GM12878 (cell line): Measurements from ENCODE around the gene CD164L2. TPM values are rescaled to one million over a fixed set of nuclear protein-coding genes. Genes with fewer than 3 reads are reported as not detected.

Experiments used
- ATAC-seq: fragments of 200-7000 bp; cut with Tn5 transposase; 3 replicates; pipeline ENCODE4 v1.9.1; 2020; ENCODE audit warnings: mild to moderate bottlenecking, moderate library complexity
- BruUV-seq: library from RNA; stranded (reverse); fragments of 400-500 nt; replicated peaks from 2 replicates; lab custom pipeline; 2021; lab: Mats Ljungman, UMichigan
- CTCF ChIA-PET: fragments of 300-600 bp; sonication (Branson Sonifier 250); formaldehyde crosslinking; extraction: SDS; loops from one replicate; lab custom pipeline; 2021; ENCODE audit warnings: inconsistent platforms; lab: Yijun Ruan, JAX
- POLR2A ChIA-PET: fragments of 350-600 bp; formaldehyde crosslinking; extraction: SDS; loops from one replicate; lab custom pipeline; 2021; ENCODE audit warnings: inconsistent platforms; lab: Charles Lee
- RAD21 ChIA-PET: fragments of 300-600 bp; sonication (Branson Sonifier 250); formaldehyde crosslinking; loops from one replicate; lab custom pipeline; 2023; ENCODE audit warnings: antibody characterized with exemption; ENCODE audit not compliant: unreplicated experiment; lab: Charles Lee
- SMC1A ChIA-PET: fragments of 300-600 bp; sonication (Branson Sonifier 250); formaldehyde crosslinking; loops from one replicate; lab custom pipeline; 2023; ENCODE audit not compliant: unreplicated experiment, uncharacterized antibody; lab: Charles Lee
- DNase-seq: peaks from one replicate; pipeline ENCODE4 v3.0.0-alpha.2; 2011; ENCODE audit warnings: low read depth, low spot score
- FAIRE-seq: peaks from 3 replicates; lab custom pipeline; 2011; peaks lifted over from hg19 to GRCh38; lab: Jason Lieb, UNC
- H2AFZ ChIP-seq: 2 replicates; pipeline ENCODE4 v1.6.0; 2011; ENCODE audit warnings: low read depth, low read length, control low read depth; ENCODE audit not compliant: control insufficient read depth
- H3K27ac ChIP-seq: 2 replicates; pipeline ENCODE4 v1.5.1; 2011; ENCODE audit warnings: control low read depth; ENCODE audit not compliant: control insufficient read depth, insufficient read depth
- H3K27me3 ChIP-seq, 2 experiments: replicated peaks in 1 of 2; 2 replicates each; pipeline versions ENCODE4 v1.6.0 to v1.6.1; 2011; ENCODE audit warnings: low read length in 1 of 2; ENCODE audit not compliant: control insufficient read depth in 2 of 2, insufficient read depth in 2 of 2
- H3K36me3 ChIP-seq, 2 experiments: 2 replicates each; pipeline ENCODE4 v1.5.1; 2011; ENCODE audit warnings: low read length in 1 of 2; ENCODE audit not compliant: control insufficient read depth in 2 of 2, insufficient read depth in 2 of 2
- H3K4me1 ChIP-seq: 2 replicates; pipeline ENCODE4 v1.6.1; 2011; ENCODE audit warnings: mild to moderate bottlenecking, low read length, moderate library complexity, mixed read lengths; ENCODE audit not compliant: control insufficient read depth, insufficient read depth
- H3K4me2 ChIP-seq: 2 replicates; pipeline ENCODE4 v1.6.0; 2011; ENCODE audit warnings: control low read depth; ENCODE audit not compliant: control insufficient read depth, insufficient read depth
- H3K4me3 ChIP-seq: fragments of 200-600 bp; sonication (generic); 2 replicates; pipeline ENCODE4 v1.5.1; 2016
- H3K79me2 ChIP-seq: 2 replicates; pipeline ENCODE4 v1.6.0; 2011; ENCODE audit warnings: low read length; ENCODE audit not compliant: control insufficient read depth, insufficient read depth
- H3K9ac ChIP-seq: 2 replicates; pipeline ENCODE4 v1.8.0; 2011; ENCODE audit warnings: low read length, control low read depth, mixed read lengths; ENCODE audit not compliant: control insufficient read depth, insufficient read depth
- H3K9me3 ChIP-seq: replicated peaks from 3 replicates; pipeline ENCODE4 v1.5.1; 2011; ENCODE audit warnings: mild to moderate bottlenecking, low read length; ENCODE audit not compliant: control insufficient read depth, insufficient read depth
- H4K20me1 ChIP-seq: 2 replicates; pipeline ENCODE4 v1.6.0; 2011; ENCODE audit not compliant: control insufficient read depth, insufficient read depth
- CEBPB ChIP-seq, 2 experiments: fragments of 150-350 bp in 1 of 2; IDR thresholded peaks; 2 replicates each; pipeline ENCODE4 v1.6.1; 2012 to 2014; ENCODE audit warnings: low read depth in 2 of 2, low read length in 2 of 2, borderline replicate concordance in 1 of 2, inconsistent platforms in 1 of 2
- CHD4 ChIP-seq: fragments of 200-600 bp; sonication (generic); IDR thresholded peaks from 2 replicates; pipeline ENCODE4 v1.6.1; 2016; ENCODE audit warnings: mild to moderate bottlenecking
- GATAD2B ChIP-seq: fragments of 450-650 bp; conservative IDR thresholded peaks from 2 replicates; pipeline ENCODE4 v1.6.1; 2017; ENCODE audit warnings: low read depth, mild to moderate bottlenecking, moderate library complexity
- NFYA ChIP-seq: IDR thresholded peaks from 2 replicates; pipeline ENCODE4 v1.6.1; 2011; ENCODE audit warnings: low read depth, mild to moderate bottlenecking, low read length, improper control_type of control experiment, borderline replicate concordance
- POLR2A ChIP-seq: IDR thresholded peaks from 2 replicates; pipeline ENCODE4 v1.6.1; 2011; ENCODE audit warnings: low read depth, mild to moderate bottlenecking, low read length
- POLR2AphosphoS5 ChIP-seq: IDR thresholded peaks from 2 replicates; pipeline ENCODE4 v1.6.1; 2011; ENCODE audit warnings: mild to moderate bottlenecking, low read length, inconsistent platforms
- SKIL ChIP-seq: fragments of 450-650 bp; IDR thresholded peaks from 2 replicates; pipeline ENCODE4 v1.6.1; 2017; ENCODE audit warnings: mild to moderate bottlenecking, low read depth, inconsistent platforms; ENCODE audit not compliant: poor library complexity, severe bottlenecking
- WGBS: methylation state at CpG from one replicate; pipeline ENCODE4 v1.1.6; 2016; ENCODE audit warnings: low lambda C conversion rate; ENCODE audit not compliant: insufficient replicate concordance, insufficient coverage; ENCODE audit errors: missing lambda C conversion rate; 5-methylcytosine and 5-hydroxymethylcytosine counted together
- in situ Hi-C: fragments of 300-500 bp; cut with MboI; formaldehyde crosslinking; loops from 9 replicates; pipeline ENCODE4 v1.14.3; 2018; ENCODE audit warnings: mixed read lengths
- intact Hi-C: fragments of 100-400 bp; cut with micrococcal nuclease; formaldehyde crosslinking; loops from one replicate; pipeline ENCODE4 v1.14.2; 2022; ENCODE audit not compliant: unreplicated experiment
- polyA plus RNA-seq, 11 experiments: library from polyadenylated mRNA; depleted of rRNA in 4 of 11; unstranded in 6 of 11; stranded (reverse) in 5 of 11; fragments of >200 nt; fragmentation: Nextera tagmentation in 4 of 11; fragmentation: Illumina TruSeq in 1 of 11; extraction: Ambion mirVana in 4 of 11; extraction: Trizol in 1 of 11; gene quantifications; 1 replicate in 1 of 11; 2 replicates in 10 of 11; pipeline versions ENCODE4 v1.2.1 to v1.2.3, GENCODE V29; 2011 to 2016; ENCODE audit warnings: inconsistent platforms in 2 of 11, missing spikeins in 2 of 11, low read depth in 1 of 11
- total RNA-seq, 4 experiments: library from RNA; depleted of rRNA in 3 of 4; stranded (reverse); fragments of >200 nt in 3 of 4; fragmentation: Illumina TruSeq in 1 of 4; extraction: Trizol in 1 of 4; gene quantifications; 2 replicates each; pipeline versions ENCODE4 v1.2.1 to v1.2.3, GENCODE V29; 2013 to 2021
- TF ChIP-seq, protein P1 (sequence below): fragments of 450-650 bp; formaldehyde crosslinking; IDR thresholded peaks from 2 replicates; pipeline ENCODE4 v1.4.0; 2020; ENCODE audit warnings: mild to moderate bottlenecking, moderate library complexity

The CD164L2 gene
- total and polyA plus RNA-seq, 10 of the 15 experiments (the other 5 are each of a cell fraction or from before 2014, with no cell fraction given) = not detected

DNA sequence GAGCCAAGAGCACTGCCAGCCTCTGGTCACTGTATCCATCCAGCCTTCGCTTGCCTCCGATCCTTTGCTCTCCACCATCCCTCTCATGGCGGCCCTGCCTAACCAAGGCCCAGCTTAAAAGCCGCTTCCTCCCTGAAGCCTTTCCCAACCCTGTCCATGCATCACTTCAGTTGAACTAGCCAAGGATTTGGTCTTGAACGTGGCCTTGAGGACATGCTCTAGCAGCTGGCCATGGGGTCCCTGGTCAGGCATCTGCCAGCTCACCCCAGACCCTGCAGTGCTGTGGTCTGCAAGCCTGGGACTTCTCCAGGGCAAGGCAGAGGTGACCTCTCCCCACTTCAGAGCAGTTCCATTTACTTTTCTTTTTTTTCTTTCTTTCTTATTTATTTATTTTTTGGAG is 46.4 kb downstream of the CD164L2 start:
- ATAC-seq (no peak), DNase-seq (no peak), FAIRE-seq (no peak)
- no peak overlapping the region for H3K9ac ChIP-seq
- no peaks in the 10 kb centered on the region for H3K9me3 ChIP-seq
- no peak overlapping the region for H3K4me2 ChIP-seq
- in situ Hi-C loops = no loop called here
- ChIA-PET CTCF (interaction anchor here (0.6 to 1.8 kb wide), 3 partner anchors 10 to 270 kb away, joined by 4 to 6 read pairs (median 4); no protein-coding TSS in a partner anchor), POLR2A (interaction anchor here (0.6 kb wide), 2 partner anchors 36 to 53 kb away, joined by 3 to 5 read pairs; no protein-coding TSS in a partner anchor), SMC1A (no interaction called here), RAD21 (no interaction called here)
- H3K4me3 ChIP-seq = no peak overlapping the region
- H3K27ac ChIP-seq = no peak overlapping the region
- no peaks in the 10 kb centered on the region for H3K27me3 ChIP-seq
- 95% methylated on average over 5 of the region's 5 CpGs for WGBS
- peaks cover 13 to 23% of the 10 kb centered on the region in 2 experiments for H3K36me3 ChIP-seq
- no TSS peak for BruUV-seq
- intact Hi-C loops = no loop called here
- TF ChIP-seq GATAD2B (no peak), POLR2A (peak; percentile 30; the same call in 1 of the 2 replicates)
- H2AFZ ChIP-seq = no peak overlapping the region
- no peaks in the 10 kb centered on the region for H4K20me1 ChIP-seq
- H3K4me1 ChIP-seq = peaks cover 12% of the 10 kb centered on the region
- H3K79me2 ChIP-seq = no peaks in the 10 kb centered on the region

DNA sequence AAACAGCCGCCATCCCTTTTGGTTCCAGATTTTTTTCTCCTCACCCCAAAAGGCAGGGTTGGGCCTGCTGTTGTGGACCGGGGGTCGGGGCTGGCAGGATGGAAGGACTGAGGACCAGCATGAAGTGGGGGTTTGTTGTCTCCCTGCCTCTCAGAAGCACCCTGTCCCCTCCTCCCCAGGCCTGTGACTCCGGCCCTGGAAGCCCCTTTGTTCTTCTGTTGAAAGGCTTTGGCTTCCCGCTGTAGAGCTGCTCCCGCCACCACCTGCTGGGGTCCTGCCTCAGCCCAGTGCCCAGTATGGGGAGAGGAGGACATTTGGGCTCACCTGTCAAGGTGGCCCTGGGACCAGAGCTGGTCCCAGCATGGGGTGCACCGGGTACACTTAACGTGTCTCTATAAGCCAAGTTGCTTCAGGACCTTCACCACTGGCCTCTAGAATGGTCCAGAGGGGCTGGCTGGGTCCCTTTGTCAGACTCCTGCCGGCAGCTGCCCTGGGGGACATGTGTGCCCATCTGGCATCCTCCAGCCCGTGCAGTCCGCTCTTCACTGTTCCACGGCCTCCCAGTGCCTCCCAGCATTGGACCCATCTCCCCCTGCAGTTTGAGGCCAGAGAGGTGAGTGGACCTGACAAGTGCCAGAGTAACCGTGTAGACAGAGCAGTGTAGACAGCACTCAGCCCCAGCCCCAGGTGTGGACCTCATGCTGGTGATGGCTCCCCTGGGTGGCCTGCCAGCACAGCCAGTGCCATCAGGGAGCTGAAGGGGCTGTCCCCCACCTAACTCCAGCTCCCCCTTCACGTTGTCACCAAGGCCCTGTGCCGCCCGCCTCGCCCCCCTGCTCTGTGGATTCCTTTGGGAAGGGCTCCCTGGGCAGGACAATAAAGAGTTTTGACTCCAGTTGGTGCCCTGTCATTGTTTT is 47.4 kb downstream of the CD164L2 start:
- ATAC-seq (no peak), DNase-seq (no peak), FAIRE-seq (no peak)
- Histone ChIP-seq H3K27ac (no peak overlapping the region), H3K27me3 (no peaks in the 10 kb centered on the region), H3K36me3 (peaks cover 13 to 25% of the 10 kb centered on the region in 2 experiments), H4K20me1 (no peaks in the 10 kb centered on the region), H3K79me2 (no peaks in the 10 kb centered on the region), H2AFZ (no peak overlapping the region), H3K9ac (no peak overlapping the region), H3K4me3 (no peak overlapping the region), H3K9me3 (no peaks in the 10 kb centered on the region), H3K4me2 (no peak overlapping the region), H3K4me1 (peaks cover 2% of the 10 kb centered on the region)
- POLR2A ChIA-PET = interaction anchor here (0.5 kb wide), 1 partner anchor 166 kb away, joined by 7 read pairs; no protein-coding TSS in a partner anchor
- BruUV-seq = no TSS peak
- intact Hi-C loops = no loop called here
- 86% methylated on average over 17 of the region's 17 CpGs for WGBS
- CTCF ChIA-PET = interaction anchor here (1.1 to 1.6 kb wide), 3 partner anchors 9 to 40 kb away, joined by 4 read pairs; no protein-coding TSS in a partner anchor
- RAD21 ChIA-PET = no interaction called here
- SMC1A ChIA-PET = no interaction called here
- in situ Hi-C loops = no loop called here
- TF ChIP-seq NFYA = no peak
- TF ChIP-seq, protein P1, sequence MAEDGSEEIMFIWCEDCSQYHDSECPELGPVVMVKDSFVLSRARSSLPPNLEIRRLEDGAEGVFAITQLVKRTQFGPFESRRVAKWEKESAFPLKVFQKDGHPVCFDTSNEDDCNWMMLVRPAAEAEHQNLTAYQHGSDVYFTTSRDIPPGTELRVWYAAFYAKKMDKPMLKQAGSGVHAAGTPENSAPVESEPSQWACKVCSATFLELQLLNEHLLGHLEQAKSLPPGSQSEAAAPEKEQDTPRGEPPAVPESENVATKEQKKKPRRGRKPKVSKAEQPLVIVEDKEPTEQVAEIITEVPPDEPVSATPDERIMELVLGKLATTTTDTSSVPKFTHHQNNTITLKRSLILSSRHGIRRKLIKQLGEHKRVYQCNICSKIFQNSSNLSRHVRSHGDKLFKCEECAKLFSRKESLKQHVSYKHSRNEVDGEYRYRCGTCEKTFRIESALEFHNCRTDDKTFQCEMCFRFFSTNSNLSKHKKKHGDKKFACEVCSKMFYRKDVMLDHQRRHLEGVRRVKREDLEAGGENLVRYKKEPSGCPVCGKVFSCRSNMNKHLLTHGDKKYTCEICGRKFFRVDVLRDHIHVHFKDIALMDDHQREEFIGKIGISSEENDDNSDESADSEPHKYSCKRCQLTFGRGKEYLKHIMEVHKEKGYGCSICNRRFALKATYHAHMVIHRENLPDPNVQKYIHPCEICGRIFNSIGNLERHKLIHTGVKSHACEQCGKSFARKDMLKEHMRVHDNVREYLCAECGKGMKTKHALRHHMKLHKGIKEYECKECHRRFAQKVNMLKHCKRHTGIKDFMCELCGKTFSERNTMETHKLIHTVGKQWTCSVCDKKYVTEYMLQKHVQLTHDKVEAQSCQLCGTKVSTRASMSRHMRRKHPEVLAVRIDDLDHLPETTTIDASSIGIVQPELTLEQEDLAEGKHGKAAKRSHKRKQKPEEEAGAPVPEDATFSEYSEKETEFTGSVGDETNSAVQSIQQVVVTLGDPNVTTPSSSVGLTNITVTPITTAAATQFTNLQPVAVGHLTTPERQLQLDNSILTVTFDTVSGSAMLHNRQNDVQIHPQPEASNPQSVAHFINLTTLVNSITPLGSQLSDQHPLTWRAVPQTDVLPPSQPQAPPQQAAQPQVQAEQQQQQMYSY = no peak
- no peak for TF ChIP-seq CEBPB (IDR thresholded peaks at IDR 0.05; ENCODE audit: borderline replicate concordance in 1 of 2, low read depth in 2 of 2, low read length in 2 of 2)
- no peak for TF ChIP-seq CHD4
- TF ChIP-seq SKIL = no peak
- no peak for TF ChIP-seq POLR2AphosphoS5
